ENCODE data around the gene RBPJ.

DNA sequence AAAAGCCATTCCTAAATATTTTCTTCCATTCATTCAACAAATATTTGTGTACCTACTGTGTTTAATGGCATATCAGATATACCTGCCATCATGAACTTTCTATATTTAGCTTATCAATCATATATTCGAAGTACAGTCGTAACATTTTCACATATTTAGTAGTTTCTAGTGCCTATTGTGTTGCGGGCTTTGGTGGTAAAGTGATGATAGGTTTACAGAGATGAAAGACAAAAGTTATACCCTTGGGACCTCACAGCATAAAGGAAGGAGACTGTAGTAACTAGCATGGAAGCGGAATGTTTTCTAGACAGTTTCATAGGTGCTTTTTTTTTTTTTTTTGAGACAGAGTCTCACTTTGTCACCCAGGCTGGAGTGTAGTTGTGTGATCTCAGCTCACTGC lies 39.5 kb downstream of the RBPJ start:
- TF ChIP-seq EZH2 (IDR thresholded peaks at IDR 0.05; ENCODE audit: borderline replicate concordance, low read length), result no peak
- TF ChIP-seq, protein P1, sequence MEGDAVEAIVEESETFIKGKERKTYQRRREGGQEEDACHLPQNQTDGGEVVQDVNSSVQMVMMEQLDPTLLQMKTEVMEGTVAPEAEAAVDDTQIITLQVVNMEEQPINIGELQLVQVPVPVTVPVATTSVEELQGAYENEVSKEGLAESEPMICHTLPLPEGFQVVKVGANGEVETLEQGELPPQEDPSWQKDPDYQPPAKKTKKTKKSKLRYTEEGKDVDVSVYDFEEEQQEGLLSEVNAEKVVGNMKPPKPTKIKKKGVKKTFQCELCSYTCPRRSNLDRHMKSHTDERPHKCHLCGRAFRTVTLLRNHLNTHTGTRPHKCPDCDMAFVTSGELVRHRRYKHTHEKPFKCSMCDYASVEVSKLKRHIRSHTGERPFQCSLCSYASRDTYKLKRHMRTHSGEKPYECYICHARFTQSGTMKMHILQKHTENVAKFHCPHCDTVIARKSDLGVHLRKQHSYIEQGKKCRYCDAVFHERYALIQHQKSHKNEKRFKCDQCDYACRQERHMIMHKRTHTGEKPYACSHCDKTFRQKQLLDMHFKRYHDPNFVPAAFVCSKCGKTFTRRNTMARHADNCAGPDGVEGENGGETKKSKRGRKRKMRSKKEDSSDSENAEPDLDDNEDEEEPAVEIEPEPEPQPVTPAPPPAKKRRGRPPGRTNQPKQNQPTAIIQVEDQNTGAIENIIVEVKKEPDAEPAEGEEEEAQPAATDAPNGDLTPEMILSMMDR (IDR thresholded peaks at IDR 0.05; ENCODE audit: low read length), result no peak

All from OCI-LY1 (cell line).